GM12873 (cell line): ENCODE data around the gene SPATA31D1.

Experiments
- CTCF ChIP-seq: IDR thresholded peaks from 2 replicates; pipeline ENCODE4 v1.5.1; 2012; ENCODE audit warnings: low read depth, mild to moderate bottlenecking, moderate library complexity, low read length, control low read depth; ENCODE audit not compliant: insufficient read depth; ENCODE audit errors: missing control alignments

The SPATA31D1 gene

GRCh38 chr9:82038897-82039296 lies 50.3 kb downstream of the SPATA31D1 start:
- TF ChIP-seq CTCF: no peak
